CD4-positive, alpha-beta T cell treated with Interleukin-1 beta for 1 hour (primary cell): ENCODE results near the gene TEX261.
"Not testable (repeated sequence)": the region's sequence is repeated elsewhere in the genome, so short reads cannot be mapped to it uniquely, and the experiment has no call there.

ENCODE experiments used
- DNase-seq, 2 donors: peaks; one replicate each; pipeline ENCODE4 v3.0.0-alpha.2; 2020 to 2022

TEX261 gene

DNA sequence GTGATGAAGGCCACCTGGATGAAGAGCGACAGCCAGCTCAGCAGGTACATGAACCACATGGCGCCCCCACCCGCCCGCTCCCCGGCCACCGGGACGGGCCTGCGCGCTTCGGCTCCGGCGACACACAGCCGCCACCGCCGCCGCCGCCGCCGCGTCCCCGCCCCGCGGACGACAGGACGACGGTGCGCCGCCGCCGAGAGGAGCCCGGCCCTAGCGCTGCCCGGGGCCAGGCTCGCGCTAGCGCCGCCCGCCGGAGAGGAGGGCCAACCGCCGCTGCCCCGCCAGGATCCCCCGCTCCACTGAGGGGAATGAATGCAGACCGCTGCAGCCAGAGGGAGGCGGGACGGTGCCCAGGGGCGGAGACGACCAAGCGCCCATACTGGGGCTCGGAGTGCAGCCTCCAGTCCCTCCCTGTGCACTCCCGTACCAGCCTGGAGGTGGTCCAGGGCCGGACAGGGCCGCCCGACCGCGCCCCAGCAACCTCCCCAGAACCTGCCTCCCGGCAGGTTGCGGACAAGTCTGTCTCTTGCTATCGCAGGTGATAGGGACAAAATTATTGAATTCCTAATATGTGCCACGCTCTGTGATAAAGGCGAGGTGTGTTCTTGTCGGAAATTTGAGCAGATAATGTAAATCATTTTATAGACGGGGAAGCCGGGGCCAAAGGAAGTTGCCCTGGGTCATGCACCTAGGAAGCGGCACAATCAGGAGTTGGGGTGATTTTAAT, at the start of gene TEX261:
TEX261 (minus strand) TSS at position 175 of the 727 bp plus-strand sequence; CDS start at position 59, 116 bp downstream.
- DNase-seq: peak; percentile 89 to 92

DNA sequence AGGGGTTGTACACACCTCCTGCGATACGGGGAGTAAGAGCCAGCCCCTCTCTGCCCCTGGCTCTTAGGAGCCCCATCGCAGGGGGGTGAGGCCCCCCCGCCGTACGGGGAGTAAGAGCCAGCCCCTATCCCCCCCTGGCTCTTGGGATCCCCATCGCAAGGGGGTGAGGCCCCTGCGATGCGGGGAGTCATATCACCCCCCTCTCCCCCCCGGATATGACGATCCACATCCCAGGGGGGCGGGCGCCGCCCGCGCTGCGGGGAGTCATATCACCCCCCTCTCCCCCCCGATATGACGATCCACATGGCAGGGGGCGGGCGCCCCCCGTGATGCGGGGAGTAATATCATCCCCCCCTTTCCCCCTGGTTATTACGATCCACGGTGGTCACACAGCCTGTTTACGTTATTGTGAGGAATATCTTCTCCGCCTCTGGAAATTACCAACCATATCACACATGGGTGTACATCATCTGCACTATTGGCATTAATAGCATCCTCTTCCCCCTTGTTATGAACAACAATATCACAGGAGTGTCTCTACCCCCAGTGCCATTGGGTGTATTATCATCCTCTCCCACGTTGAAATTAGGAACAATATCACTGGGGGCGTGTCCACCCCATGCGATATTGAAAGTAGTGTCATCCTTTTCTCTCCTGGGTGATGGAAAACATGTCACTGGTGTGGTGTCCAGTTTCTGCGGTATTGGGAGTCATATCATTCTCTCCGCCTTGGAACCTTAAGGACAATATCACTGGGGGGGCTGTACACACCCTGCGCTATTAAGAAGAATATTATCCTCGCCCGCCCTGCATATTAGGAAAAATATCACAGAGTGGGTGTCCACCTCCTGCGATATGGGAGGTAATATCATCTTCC, 49.1 kb upstream of the TEX261 start:
- DNase-seq: no peak

DNA sequence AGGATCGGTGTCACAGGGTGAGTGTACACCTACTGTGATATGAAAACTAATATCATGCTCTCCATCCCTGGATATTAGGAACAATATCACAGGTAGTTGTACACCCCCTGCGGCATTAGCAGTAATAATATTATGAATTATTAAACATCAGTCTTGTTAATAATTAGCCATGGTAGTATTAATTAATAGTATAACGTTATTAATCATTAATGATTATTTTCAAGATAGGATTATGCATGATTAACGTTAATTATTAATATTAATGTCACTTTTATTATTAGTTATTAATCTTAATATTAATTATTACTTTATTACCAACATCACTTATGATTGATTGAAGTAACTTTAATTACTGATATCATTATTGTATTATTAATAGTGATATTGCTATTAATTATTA, 47.6 kb upstream of the TEX261 start:
- no peak for DNase-seq

DNA sequence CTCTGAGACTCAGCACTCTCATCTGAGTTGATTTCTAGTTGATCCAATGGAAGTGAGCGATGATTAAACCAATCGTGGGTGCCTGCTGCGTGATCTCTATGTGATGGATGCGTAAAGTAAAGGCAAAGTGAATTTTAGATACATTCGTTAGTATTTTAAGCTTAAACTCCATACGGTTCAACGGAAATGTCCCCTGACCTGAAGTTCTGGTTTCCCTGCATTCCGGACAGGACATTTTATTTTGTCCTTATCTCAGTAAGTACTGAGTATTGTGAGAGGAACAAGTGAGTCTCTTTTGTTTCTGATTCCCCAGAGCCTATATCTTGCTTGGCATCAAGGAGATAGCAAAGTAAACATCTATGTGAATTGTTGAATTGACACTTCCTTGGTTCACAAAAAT, 41.6 kb upstream of the TEX261 start:
- not testable (repeated sequence) for DNase-seq

DNA sequence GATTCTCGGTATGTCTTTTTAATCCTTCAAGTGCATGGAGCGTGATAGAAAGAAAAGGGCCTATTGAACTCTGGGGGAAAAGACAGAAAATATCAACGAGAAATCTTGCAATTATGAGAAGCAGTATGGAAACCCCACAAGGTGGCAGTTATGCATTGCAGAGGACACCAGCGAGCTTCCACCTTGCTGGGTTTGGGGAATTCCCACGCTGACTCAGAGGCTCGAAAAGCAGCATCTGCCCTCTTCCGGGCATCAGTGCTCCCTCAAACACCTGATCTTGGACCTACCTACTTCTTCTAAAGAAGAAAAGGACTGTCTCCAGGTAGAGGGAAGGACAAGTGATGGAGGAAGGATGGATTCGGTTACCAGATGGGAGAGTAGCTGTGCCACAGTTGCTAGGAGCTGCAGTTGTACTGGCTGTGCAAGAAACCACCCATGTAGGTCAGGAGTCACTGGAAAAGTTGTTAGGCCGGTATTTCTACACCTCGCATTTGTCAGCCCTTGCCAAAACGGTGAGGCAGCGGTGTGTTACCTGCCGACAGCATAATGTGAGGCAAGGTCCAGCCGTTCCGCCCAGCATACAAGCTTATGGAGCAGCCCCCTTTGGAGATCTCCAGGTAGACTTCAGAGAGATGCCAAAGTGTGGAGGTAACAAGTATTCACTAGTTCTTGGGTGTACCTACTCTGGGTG, 29.0 kb upstream of the TEX261 start:
- peak; percentile 70 to 73 for DNase-seq

DNA sequence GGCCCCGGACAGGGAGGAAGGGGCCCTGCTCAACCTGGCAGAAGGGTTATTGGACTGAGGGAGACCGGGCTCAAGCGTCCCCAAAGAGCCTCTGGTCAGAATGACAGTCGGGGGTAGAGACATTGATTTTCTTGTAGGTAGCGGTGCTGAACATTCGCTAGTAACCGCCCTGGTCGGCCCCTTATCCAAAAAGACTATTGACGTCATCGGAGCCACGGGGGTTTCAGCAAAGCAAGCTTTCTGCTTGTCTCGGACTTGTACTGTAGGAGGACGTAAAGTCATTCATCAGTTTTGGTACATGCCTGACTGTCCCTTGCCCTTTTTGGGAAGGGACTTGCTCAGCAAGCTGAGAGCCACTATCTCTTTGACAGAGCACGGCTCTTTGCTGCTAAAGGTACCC, 26.7 kb upstream of the TEX261 start:
- not testable (repeated sequence) for DNase-seq

DNA sequence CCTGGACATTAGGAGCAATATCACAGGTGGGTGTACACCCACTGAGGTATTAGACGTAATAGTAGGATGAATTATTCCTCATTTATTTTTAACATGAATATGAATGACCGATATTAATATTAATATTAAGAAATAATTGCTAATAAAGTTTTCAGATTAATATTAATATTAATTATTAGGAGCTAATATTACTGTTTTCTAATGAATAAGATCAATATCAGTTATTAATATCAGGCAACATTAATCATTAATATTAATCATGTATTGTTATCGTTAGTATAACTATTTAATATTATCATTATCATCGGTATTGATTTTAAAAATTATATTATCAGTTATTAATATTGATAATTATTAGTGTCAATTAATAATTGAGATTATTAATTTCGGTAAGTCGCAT, 25.3 kb upstream of the TEX261 start:
- DNase-seq: not testable (repeated sequence)

DNA sequence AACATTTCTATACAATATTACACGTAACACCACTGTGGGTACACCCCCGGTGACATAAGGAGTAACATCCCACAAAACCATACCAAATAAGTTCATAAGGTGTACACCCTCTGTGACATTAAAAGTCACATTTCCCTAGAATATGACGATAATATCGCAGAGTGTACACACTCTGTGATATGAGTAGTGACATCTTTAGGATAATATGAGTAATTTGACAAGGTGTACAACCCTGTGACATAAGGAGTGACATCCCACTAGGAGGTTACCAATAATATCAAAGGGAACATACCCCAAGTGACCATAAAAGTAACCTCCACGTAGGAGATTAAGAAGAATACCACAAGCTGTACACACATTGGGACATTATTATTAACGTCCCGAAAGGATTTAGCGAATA, 24.0 kb upstream of the TEX261 start:
- DNase-seq: no peak

DNA sequence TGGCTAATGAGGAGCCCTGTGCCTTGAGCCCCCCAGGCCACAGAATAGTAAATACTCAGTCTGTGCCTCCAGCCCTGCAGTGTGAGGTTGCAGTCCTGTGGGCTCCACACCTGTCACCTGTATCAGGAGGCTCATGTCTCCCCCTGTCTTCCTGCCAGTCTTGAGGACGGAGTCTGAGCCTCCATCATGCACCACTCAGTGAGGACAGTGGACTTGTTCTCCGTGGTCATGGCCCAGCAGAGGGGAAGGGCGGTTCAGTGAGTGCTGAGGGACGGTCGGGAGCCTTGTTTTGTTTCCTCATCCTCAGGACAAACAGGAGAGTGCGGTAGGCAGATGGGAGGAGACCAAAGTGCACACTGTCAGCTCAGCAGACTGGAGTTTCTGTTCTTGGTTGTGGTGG, 17.1 kb upstream of the TEX261 start:
- not testable (repeated sequence) for DNase-seq

DNA sequence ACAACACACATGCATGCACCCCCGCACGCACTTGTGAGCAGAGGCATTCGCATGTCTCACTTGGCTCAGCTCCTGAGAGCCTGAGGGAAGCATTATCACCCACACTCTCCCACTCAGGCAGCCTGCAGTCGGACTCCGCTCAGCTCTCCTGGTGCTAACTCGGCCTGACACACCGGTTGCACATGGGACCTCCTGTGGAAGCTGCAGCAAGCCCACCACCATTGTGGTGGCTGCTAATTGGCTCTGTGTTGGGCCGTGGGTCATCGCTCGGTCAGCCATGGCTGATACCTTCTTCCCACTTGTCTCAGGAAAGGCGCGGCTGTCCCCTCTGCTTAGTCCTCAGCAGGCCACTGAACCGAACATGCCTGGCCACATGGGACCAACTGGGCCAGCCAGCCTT, 13.7 kb upstream of the TEX261 start:
- DNase-seq: no peak

DNA sequence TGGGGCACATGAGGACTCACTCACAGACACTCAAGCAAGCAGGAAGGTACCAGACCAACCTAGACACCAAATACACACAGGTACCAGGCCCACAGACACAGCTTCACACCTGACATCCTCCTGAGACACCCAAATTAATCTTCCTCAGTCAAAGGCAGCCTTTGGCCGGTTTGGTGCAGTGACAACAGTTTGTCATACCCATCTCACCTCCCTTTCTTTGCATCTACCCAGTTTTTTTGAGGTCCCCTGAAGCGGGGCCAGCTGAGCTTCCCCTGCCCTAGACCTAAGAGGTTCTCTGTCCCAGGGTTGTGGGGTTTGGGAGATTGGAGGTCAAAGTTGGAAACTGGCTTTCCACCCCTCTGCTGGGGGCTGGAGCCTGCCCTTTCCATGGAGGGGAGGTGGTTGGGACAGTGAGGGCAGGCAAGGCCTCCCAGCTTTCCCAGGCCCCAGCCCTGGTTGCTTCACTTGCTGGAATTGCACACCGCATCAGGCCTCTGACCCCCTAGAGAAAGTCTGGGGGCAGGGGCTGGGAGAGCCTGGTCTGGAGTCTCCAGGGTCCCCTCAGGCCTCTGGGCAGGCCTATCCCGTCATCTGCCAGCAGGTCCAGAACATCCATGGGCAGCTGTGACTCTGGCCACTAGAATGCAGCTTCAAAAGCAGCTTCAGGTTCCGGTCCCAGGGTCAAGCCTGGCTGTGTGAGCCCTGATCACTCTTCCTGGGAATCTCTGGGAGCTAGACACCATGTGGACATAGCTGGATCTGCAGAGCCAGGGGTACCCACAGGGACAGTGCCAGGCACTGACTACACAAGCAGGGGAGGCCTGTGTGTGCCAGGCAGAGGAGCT, 12.5 kb upstream of the TEX261 start:
- no peak for DNase-seq

DNA sequence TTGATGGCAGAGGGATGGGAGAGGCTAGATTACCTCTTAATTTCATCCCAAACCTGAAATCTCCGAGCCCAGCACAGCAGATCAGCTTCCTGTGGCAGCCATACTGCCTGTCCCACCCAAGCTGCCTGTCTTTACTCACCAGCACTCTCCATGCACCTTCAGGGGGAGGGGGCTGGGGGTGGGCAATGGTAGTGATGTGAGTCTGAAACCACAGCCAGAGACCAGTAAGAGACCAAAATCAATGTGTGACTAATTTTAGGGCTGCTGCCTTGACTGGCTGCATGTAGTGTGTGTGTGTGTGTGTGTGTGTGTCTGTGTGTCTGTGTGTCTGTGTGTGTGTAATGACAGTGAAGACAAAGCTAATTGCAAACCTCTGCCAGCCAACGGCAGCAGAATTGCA, 11.7 kb upstream of the TEX261 start:
- DNase-seq: no peak

DNA sequence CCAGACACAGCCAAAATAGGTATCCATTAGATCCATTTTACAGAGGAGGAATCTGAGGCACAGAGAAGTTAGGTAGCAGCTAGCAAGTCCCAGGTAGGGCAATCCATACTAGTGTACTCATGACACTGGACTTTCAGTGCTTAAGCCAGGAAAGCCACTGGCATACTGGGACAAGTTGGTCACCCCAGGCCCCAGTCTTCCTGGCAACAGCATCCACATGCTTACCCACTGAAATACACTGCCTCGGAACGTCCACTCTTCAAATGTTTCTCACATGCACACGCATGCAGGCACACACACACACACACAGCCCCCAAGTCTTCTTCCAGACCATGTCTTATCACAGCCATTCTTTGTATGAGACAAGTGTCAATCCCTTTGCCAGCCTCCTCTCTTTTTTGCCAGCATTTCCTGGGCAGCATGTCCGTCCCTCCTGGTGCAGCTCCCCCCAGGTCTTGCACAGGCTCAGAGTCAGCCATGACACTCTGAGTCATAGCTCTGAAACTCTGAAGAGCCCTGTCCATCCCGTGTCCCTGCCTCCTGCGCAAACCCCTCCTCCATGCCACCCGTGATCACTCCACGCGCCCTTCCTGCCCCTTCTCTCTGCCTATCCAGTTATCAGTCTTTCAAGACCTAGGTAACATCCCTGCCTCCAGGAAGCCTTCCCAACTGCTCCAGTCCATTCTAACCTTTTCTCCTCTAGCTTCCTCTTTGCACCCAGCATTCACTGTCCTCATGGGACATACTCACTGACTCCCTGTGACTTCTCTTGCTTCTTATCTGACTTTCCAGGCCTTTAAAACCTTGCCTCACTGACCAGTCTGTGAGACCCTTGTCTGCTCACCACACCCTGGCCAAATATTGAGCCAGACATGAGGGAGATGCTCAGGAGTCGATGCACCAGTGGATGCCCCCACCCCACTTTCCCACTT, 10.9 kb upstream of the TEX261 start:
- no peak for DNase-seq

DNA sequence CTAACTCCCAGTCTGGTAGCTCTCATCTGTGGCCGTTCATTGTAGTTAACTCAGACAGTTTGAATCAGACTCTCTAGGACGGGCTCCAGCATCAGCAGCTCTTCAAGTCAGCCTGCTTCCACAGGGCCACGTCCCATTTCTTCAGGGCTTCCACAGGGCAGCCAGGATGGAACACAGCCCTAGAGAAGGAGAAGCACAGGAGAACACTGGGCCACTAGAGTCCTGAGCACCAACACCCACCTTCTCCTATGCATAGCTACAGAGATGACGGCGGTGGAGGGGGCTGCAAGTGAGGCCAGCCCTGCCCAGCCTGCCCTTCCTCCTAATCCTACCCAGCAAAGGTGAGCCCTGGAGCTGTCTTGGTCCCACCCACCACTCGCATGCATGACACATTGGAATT, 10.2 kb upstream of the TEX261 start:
- DNase-seq: no peak

DNA sequence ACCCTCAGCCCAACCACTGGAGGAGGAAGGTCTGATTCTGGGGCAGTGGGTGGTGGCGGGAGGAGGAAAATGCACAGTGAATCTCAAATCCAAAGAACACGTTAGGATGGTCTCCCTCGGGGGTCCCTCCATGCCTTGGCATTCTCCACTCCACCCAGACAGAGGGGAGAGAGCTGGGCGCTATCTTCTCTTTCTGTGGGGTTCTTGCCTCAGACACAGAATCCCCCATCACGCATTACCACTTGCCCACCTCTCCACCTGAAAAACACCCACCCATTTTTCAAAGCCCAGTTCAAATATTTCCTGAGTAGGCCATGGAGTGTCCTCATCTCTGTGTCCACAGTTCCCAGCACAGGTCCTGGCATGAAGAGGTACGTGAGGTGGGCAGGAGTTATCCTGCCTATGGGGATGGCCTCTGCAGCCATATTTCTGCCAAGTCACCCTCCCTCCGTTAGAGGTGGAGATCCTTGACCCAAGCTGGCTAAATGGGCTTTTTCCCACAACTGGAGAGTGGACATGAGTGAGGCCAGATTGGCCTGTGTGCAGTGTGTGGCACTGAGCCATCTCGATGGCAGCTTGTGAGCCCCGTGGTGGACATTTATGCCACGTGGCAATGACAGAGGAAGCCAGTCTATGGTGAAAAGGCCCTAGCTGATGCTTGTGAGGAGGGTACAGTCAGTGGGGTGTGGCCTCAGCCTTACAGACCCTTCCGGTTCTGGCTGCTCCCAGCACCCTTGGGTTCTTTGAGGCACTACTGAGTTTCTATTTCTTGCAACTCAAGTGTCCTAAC, 9.5 kb upstream of the TEX261 start:
- no peak for DNase-seq

DNA sequence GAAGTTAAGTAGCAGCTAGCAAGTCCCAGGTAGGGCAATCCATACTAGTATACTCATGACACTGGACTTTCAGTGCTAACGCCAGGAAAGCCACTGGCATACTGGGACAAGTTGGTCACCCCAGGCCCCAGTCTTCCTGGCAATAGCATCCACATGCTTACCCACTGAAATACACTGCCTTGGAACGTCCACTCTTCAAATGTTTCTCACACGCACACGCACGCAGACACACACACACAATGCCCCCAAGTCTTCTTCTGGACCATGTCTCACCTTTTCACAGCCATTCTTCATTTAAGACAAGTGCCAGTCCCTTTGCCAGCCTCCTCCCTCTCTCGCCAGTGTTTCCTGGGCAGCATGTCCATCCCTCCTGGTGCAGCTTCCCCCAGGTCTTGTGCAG, 8.7 kb upstream of the TEX261 start:
- no peak for DNase-seq

DNA sequence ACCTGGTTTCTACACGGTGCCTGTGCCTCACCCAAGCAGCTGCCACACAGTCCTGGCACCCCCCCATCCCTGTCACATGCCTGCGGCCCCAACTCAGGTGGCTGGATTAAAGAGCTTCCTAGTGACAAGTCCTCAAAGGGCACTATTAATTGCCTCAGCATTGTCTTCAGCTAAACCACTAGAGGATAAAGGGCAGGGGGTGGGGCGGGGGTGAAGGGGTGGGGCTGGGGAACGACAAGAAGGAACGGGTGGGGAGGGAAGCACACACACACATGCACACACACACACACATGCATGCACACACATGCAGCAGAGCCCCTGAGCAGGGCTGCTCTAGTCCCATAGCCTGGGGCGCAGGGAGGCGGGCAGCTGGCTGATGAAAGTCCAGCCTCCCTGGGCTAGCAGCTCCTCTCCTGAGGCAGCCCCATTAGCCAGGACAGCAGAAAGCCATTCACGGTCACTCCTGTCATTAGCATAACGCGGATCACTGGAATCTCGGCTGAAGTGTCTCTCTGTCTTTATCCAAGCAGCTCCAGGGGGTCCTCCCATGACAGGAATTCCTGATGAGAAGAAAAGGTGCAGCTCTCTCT, 7.4 kb upstream of the TEX261 start:
- DNase-seq: no peak

DNA sequence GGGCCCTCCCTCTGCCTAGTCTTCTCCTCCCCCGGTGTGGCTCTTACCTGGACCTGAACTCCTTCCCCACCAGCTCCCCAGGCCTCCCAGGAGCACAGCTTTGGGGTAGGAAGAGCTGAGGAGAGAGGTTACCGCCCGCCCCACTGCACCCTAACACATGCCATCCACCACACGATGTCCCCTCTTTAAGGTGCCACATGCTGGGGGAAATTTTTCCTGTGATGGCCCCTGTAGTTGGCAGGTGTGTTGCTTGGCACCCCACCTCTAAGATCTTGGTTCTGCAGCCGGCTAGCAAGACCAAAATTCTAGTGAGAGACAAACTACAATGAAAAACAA, 6.9 kb upstream of the TEX261 start:
- no peak for DNase-seq

DNA sequence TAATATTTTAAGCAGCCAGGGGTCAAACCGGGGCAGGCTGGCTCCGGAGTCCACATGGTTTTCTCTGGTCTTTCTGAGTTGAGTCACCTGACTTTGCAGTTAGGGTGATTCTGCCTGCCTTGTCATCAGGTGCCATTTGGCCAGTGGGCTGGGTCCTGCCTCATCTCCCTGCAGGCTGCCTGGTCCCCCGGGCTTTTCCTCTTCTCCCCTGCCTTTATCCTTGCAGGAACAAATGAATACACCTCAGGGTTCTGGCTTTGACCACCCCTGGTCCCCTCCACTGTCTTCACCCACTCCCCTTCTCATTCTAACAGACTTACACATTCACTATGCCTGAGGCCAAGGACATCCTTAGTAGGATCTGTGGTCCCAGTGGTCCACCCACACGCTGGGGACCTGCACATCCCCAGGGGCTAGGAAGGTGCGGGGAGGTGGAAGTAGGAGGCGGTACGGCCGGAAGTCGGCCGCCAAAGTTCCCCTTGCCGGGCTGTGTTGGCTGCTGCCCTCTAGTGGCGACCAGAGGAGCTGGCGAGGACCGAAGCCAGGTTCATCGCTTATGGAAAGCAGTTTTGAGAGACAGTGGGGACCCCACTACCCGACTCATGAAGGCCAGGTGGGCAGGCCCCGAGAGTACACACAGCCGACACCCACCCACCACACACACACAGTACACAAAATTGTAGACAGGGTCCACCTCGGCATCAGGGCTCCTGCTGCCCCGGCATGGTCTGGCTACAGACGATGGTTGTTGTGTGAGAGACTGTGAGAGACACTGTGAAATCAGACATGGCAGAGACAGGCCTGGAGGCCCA, 6.3 kb upstream of the TEX261 start:
- peak; percentile 82 to 83 for DNase-seq
